ENCODE results near the gene FAM234A.

The FAM234A gene

GRCh38 chr16:283033-283805, 48.6 kb downstream of the FAM234A start, which contains the start of gene PDIA2:
Gene PDIA2, plus strand, starts transcription at chr16:283164. Its CDS starts 6 bp downstream, at chr16:283170.
- DNase-seq = no peak

- DNase-seq = no peak
Observed at GRCh38 chr16:284204-285120, 49.8 kb downstream of the FAM234A start.

GRCh38 chr16:285146-286055, 50.8 kb downstream of the FAM234A start:
- DNase-seq = no peak

- no peak for DNase-seq
Observed at GRCh38 chr16:286491-287297, 52.1 kb downstream of the FAM234A start.

- no peak for DNase-seq
Observed at GRCh38 chr16:287298-287811, 52.7 kb downstream of the FAM234A start.

GRCh38 chr16:287981-288920, 53.6 kb downstream of the FAM234A start:
- DNase-seq = no peak

- DNase-seq = no peak
Observed at GRCh38 chr16:289395-289997, 54.9 kb downstream of the FAM234A start.

- DNase-seq = no peak
Observed at GRCh38 chr16:290015-290680, 55.5 kb downstream of the FAM234A start.

- no peak for DNase-seq
Observed at GRCh38 chr16:290681-291405, 56.2 kb downstream of the FAM234A start.

- no peak for DNase-seq
Observed at GRCh38 chr16:291539-291938, 56.9 kb downstream of the FAM234A start.

GRCh38 chr16:293043-293775, 58.6 kb downstream of the FAM234A start:
- no peak for DNase-seq

- DNase-seq = no peak
Observed at GRCh38 chr16:296276-296675, 61.7 kb downstream of the FAM234A start.

- DNase-seq = no peak
Observed at GRCh38 chr16:296806-297510, 62.3 kb downstream of the FAM234A start.

- no peak for DNase-seq
Observed at GRCh38 chr16:297832-298231, 63.2 kb downstream of the FAM234A start.

GRCh38 chr16:301235-301634, 66.6 kb downstream of the FAM234A start:
- no peak for DNase-seq

- DNase-seq = no peak
Observed at GRCh38 chr16:301950-302349, 67.3 kb downstream of the FAM234A start.

GRCh38 chr16:303760-304505, 69.3 kb downstream of the FAM234A start:
- DNase-seq = no peak

Data from 8988T (cell line).